GM18517 (cell line): Measurements from ENCODE around the gene ZDHHC7.
"Not testable (repeated sequence)": the region's sequence is repeated elsewhere in the genome, so short reads cannot be mapped to it uniquely, and the experiment has no call there.

Experiments
- ATAC-seq: cut with Tn5 transposase; IDR thresholded peaks from one replicate; pipeline ENCODE4 v1.9.1; 2021; ENCODE audit warnings: mild to moderate bottlenecking, moderate library complexity; ENCODE audit not compliant: unreplicated experiment

The ZDHHC7 gene

DNA sequence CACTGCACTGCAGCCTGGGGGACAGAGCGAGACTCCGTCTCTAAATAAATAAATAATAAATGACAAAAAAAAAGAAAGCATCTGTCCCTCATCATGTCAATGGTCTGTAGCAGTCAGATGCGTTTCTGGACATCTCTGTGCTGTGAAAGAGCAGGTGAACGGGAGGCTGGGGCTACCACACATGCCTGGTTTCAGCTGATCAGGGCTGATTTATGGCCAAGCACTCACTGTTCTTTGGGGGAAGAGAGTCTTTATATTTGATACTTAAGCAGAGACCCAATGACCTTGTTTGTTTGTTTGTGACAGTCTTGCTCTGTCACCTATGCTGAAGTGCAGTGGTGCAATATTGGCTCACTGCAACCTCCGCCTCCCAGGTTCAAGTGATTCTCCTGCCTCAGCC, 33.7 kb upstream of the ZDHHC7 start:
- ATAC-seq = no peak

GRCh38 chr16:85042606-85043005, 31.3 kb upstream of the ZDHHC7 start:
- no peak for ATAC-seq

GRCh38 chr16:85042167-85042526, 30.8 kb upstream of the ZDHHC7 start:
- no peak for ATAC-seq

DNA sequence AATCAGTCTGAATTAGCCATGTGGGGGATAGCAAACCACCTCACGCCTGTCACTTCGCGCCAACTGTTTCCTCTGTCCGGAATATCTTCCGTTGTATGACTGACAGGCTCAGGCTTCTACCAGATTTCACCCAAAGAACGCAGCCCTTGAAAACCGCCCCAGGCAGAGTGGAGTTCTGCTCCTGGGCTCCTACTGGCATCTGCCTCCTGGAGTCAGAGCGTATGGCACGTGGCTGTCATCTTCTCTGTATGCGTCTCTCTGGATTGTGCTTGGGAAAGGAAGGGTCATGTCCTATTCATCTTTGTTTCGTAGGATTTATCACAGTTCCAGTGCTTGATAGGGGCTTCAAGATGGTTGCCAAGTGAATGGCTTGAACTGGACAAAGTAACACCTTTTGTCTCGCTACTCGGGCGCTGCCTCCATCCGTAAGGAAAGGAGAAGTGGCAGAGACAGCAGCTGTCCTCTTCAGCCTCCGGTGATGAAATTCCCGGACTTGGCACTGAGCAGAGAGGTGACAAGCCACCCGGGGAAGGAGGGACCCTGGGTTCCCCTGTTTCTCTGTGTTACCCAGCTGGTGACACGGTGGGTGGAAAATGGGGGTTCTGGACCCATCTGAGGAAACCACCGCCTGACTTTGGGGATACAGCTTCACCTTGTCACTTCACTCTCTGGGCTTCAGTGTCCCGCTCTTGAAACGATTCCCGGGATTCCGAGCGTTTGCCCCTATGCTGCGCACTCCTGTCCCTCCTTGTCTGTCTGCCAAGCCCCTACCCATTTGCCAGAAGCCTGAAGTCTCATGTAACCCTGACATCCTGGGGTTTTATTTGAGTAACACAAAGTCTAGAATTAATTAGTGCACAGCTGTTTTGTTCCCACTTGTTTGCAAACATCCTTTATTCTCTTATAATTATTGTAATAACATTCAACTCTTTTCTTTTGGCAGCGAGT, 30.2 kb upstream of the ZDHHC7 start:
- ATAC-seq = no peak

DNA sequence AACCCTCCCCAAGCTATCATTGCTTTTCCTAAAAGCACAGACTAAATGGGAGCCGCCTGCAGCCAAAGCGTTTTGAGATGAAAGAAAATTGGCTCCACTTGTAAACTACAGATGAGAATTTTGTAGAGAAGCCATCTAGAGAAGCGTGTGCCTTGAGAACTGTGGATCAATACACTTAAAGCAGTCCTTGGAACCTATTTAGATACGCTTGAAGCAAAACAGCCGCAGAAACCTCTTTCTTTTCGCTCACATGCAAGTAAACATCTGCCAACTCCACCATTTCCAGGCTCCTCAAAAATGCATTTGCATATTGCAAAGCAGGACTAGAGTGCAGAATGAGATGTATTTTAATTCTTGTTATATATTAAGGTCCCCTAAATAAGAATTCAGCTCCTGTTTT, 29.4 kb upstream of the ZDHHC7 start:
- ATAC-seq = no peak

DNA sequence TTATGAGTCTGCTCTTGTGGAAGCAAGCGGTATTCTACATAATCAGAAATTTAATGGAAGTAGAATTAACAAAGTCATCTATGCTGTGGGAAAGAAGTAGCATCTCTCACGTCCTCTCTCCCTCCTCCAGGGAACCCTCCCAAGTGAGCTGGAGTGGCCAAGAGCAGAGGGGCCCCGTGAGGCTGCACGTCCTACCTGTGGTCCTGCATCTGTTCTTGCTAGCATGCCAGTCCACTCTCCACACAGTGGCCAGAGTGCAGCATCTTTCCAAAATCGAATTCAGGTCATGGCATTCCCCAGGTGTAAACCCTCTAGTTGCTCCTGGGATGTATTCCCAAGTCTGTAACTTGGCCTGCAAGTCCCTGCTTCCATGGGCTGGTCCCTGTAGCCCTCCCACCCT, 26.4 kb upstream of the ZDHHC7 start:
- no peak for ATAC-seq

- no peak for ATAC-seq
Measured at GRCh38 chr16:85037050-85037410, 25.7 kb upstream of the ZDHHC7 start.

GRCh38 chr16:85036236-85037049, 25.1 kb upstream of the ZDHHC7 start:
- ATAC-seq = no peak

DNA sequence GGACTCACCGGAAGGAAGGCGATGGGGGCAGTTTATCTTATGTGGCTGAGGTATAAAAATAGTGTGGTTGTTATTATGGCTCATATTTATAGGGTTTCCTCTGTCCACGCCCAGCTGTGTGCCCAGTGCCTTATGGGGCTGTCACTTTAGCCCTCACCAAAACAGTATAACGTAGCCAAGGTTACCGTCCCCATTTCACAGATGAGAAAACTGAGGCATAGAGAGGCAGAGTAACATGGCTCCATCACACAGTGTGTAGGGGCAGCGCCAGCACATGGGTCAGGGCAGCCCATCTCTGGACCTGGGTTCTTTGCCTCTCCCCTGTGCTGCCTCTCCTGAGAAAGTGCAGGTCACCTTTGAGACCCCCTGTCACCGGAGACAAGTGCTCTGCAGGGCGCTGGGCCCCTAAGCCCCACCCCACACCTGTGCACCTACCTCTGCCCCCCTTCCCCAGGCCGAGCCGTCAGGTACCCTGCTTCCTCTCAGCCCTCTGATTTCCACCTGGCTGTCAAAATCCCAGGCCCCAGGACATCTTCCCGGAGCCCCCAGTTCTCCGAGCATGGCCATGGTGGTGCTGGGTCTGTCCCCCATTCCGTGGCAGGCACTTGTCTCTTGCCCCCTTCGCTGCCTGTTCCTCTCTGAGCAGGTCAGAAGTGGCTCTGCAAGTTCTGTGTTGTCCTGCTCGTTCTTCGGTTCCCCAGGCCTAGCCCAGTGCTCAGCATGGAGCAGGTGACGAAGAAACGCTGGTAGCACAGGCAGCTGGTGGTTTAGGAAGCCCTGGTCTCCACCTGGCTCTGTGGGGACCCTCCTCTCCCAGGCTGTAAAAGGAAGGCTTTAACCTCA, 23.5 kb upstream of the ZDHHC7 start:
- ATAC-seq = no peak

- ATAC-seq = no peak
Measured at GRCh38 chr16:85033171-85033570, 21.8 kb upstream of the ZDHHC7 start.

GRCh38 chr16:85032187-85032586, 20.9 kb upstream of the ZDHHC7 start:
- not testable (repeated sequence) for ATAC-seq

GRCh38 chr16:85031451-85031850, 20.1 kb upstream of the ZDHHC7 start:
- ATAC-seq = no peak

DNA sequence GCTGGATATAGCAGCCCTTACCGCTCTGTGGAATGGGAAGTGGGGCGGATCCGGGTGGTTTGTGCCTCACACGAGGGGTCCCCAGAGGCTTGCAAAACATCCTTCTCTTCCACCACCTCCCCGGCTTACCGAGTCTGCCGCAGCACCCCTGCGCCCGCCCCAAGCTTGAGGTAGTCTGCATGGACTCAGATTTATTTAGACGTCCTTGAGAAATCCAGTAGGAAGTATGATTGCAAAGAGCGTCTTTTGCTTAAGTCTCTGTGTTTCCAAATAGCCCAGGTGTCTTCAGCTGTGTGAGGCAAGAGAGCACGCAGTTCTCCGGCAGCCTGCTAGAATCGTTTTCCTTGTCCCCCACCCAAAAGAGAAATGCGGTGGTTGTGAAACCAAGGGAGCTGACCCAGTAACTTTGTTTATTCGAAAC, 18.7 kb upstream of the ZDHHC7 start:
- no peak for ATAC-seq

GRCh38 chr16:85029408-85029784, 18.1 kb upstream of the ZDHHC7 start:
- no peak for ATAC-seq

DNA sequence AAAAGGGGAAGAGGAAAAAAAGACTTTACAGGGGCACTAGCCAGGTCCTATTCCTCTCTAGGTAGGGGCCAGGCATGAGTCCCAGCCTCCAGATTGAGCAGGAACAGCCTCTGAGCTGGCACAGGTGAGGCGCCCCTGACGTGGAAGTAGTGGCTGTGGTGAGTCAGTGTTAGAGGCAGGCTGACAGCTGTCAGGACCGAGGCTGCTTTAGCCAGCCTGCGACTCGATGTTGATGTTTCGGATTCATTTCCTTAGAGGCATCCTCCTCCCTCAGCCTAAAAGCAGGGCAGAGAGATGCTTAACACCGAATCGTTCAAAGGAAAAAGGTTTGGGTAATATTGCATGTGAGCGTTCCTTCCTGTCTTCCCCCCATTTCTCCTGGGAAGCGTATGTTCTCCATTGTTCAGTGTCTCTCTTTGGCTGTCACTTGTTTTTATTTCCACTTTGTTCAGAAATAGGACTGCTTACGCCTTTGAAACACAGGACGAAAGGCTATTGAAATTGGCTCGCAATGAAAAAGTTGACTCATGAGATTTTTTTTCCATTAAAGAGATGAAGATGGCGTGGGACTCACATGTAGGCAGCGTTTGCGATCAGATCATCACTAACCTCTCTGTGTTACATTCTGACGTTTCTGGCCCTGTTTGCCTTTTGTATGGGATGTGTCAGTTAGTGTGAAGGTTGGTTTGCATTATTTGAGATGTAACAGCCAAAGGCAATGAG, 17.5 kb upstream of the ZDHHC7 start:
- ATAC-seq = peak; percentile 38

GRCh38 chr16:85027958-85028684, 16.8 kb upstream of the ZDHHC7 start:
- peak; percentile 26 for ATAC-seq

DNA sequence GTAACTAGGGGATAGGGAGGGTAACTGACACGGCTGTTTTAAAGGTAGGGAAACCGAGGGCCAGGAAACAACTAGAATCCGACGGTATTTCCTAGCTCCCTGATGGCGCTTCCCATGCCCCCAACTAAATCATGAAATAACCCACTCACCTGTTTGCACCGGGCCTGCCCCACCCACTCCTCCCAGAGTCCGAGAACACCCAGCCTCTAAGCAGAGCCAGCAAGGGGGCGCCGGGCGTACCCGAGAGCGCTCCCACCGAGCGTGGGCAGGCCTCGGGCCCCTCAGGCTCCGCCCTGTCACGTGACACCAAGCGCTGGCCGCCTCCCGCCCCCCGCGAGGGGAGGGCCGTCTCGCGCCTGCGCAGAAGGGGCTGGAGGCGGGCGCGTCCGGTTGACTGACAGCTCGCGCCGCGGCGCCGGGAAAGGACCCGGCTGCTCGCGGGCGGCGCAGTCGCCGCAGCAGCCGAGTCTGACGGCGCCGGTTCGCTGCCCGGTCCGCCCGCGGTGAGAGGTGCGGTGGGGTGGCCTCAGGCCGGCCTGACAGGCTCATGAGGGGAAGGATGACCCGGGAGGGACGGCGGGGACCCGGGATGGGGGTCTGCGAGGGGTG, 16.1 kb upstream of the ZDHHC7 start, which contains the start of gene KIAA0513:
Gene KIAA0513, plus strand, starts transcription at position 447 of the 609 bp plus-strand sequence. CDS start 39,277 bp downstream, outside the sequence.
- ATAC-seq = peak; percentile 71

- ATAC-seq = no peak
Measured at GRCh38 chr16:85026703-85027102, 15.4 kb upstream of the ZDHHC7 start.
